ENCODE data around the gene SPAG9.

DNA sequence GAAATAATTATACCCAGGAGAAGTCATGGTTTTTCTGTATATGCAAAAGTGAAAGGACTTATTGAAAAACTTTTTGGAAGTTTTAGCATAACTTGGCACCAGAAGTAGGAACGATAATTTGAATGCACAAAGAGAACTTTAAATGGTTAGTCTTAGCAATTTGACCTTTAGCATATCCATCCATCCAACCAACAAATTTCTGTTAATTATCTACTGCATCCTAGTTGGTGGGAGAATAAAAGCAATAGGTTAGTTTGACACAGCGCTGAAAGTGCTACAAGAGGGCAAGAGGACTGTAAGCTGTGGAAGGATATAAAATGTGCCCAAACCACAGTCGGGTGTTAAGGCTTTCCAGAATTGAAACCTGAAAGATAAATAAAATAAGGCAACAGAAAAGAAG is 17.6 kb downstream of the SPAG9 start:
- no peak for TF ChIP-seq POLR2A (IDR thresholded peaks at IDR 0.05)
- TF ChIP-seq, protein P1, sequence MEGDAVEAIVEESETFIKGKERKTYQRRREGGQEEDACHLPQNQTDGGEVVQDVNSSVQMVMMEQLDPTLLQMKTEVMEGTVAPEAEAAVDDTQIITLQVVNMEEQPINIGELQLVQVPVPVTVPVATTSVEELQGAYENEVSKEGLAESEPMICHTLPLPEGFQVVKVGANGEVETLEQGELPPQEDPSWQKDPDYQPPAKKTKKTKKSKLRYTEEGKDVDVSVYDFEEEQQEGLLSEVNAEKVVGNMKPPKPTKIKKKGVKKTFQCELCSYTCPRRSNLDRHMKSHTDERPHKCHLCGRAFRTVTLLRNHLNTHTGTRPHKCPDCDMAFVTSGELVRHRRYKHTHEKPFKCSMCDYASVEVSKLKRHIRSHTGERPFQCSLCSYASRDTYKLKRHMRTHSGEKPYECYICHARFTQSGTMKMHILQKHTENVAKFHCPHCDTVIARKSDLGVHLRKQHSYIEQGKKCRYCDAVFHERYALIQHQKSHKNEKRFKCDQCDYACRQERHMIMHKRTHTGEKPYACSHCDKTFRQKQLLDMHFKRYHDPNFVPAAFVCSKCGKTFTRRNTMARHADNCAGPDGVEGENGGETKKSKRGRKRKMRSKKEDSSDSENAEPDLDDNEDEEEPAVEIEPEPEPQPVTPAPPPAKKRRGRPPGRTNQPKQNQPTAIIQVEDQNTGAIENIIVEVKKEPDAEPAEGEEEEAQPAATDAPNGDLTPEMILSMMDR (IDR thresholded peaks at IDR 0.05): no peak
- TF ChIP-seq POLR2AphosphoS5 (IDR thresholded peaks at IDR 0.05): no peak
